Measurements from ENCODE around the gene COL4A1.

GRCh38 chr13:110344320-110344719 lies 37.4 kb upstream of the COL4A1 start:
- TF ChIP-seq CTCF (optimal IDR thresholded peaks at IDR 0.05 in 1 of 3, IDR thresholded peaks at IDR 0.05 in 1 of 3, conservative IDR thresholded peaks at IDR 0.05 in 1 of 3; ENCODE audit: extremely low read depth in 1 of 3, insufficient read depth in 2 of 3, low read length in 3 of 3) (no peak), EZH2 (IDR thresholded peaks at IDR 0.05; ENCODE audit: low read length) (no peak)

Data from keratinocyte (primary cell).